DMS53 treated with DMSO at 0.1 percent for 48 hours (cell line): Measurements from ENCODE around the gene HSPH1.
"Not testable (repeated sequence)": the region's sequence is repeated elsewhere in the genome, so short reads cannot be mapped to it uniquely, and the experiment has no call there.

Experiments
- DNase-seq: peaks from one replicate; lab custom pipeline; 2025; ENCODE audit not compliant: unreplicated experiment; lab: John Stamatoyannopoulos, UW

The HSPH1 gene

DNA sequence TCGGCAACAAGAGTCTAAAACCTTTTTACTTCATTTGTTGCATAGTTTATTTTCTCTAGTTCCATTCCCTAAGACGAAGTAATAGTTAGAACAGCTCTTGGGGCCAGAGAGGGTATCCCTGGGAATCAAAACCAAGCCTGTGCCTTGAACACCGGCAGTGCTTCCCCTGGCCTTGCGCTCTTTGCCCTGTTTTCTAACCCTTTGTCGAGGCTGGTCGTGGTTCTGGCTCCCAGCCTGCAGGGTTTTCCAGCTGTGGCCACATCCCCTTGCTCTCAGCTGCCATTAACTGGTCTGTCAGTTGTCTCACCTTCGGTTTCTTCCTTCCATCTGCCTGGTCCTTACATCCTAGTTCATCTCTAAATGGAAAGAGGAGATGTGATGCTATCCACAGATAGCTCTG is 61.0 kb downstream of the HSPH1 start:
- no peak for DNase-seq

DNA sequence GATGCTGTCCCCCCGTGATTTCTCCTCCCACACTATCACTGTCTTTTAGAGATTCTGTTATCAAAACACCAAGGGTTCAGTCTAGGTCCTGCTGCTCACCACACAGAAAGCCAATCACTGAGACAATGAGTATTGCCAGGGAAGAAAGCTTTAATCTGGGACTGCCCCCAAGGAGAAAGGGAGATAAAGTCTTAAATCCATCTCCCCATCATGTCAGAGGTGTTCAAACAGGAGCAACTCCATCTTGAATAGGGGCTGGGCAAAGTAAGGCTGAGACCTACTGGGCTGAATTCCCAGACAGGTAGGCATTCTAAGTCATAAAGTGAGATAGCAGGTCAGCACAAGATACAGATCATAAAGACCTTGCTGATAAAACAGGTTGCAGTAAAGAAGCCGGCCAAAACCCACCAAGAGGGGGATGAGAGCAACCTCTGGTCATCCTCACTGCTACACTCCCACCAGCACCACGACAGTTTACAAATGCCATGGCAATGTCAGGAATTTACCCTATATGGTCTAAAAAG is 63.7 kb downstream of the HSPH1 start:
- DNase-seq, result not testable (repeated sequence)

DNA sequence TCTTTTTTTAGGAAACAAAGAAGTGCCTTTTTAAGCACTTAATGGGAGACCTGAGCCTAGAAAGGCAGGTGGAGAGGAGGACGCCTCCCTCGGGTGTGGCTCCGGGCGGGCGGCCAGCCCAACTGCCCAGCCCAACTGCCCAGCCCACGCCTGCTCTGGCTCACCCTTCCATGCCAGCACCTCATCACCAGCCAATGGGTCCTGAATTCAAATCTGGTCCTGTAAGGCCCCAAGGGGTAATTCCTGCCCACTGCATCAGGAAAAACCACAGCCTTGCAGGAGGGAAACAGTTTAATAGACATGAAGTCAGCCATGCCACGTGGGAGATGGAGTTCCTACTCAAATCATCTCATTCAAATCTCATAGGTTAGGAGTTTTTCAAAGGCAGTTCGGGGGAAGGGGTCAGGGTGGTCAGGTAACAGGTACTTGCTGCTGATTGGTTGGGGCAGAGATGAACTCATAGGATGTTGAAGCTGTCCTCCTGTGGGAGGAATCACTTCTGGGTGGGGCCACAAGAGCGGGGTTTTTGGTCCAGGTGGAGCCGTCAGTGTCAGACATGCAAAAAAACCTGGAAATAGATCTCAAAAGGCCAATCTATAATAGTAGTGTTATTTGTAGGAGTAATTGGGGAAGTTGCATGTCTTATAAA is 64.9 kb downstream of the HSPH1 start:
- no peak for DNase-seq

DNA sequence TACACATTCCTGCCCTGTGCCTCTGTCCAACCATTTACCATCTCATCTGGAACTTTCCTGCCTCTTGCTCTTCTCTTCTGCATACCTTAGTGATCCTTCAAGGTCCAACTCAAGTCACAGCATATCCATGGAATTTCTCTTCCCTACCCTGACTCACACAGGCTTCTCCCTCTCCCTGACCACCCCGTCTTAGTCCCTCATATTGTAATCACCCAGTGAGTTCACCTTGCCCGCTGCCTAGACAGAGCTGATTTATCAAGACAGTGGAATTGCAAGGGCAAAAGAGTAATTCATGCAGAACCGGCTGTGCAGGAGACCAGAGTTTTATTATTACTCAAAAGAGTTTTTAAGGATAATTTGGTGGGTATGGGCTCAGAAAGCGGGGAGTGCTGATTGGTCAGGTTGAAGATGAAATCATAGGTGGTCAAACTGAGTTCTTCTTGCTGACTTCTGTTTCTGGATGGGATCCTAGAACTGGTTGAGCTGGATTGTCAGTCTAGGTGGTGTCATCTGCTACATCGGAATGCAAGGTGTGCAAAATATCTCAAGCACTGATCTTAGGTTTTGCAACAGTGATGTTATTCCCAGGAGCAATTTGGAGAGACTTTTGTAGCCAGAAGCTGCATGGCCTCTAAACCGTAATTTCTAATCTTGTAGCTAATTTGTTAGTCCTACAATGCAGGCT is 67.2 kb downstream of the HSPH1 start:
- no peak for DNase-seq

DNA sequence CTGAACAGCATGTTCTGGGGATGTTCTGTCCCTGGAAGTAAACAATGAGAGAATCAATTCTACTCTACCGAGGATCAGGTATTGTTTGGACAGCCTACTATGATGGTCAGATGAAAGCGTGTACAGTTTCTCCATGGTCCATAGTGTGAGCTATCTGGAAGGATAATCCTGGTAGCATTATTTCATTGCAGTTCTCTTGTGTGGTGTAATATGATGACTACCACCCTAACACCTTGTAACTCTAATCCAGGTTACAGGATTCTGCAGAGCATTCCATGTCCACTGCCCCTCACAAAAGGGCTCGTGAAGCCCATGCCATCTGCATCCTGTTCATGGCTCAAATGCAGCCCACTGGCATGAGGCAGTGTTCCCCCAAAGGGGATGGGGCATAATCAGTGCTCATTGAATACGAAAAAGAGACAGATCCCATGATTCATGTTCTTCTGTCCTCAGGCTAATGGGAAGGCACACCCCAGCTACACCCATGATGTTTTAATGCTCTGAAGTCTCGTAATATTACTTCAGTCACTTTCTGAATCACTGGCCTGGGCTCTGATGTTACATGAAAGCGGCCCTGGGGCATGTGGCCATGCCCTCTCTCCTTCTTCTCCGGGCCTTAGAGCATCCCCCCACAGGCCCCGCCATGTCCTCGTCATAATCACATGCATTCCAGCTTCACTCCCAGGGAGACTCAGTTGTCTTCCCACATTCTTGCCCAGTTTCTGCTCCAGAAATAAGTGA is 68.4 kb downstream of the HSPH1 start:
- no peak for DNase-seq

DNA sequence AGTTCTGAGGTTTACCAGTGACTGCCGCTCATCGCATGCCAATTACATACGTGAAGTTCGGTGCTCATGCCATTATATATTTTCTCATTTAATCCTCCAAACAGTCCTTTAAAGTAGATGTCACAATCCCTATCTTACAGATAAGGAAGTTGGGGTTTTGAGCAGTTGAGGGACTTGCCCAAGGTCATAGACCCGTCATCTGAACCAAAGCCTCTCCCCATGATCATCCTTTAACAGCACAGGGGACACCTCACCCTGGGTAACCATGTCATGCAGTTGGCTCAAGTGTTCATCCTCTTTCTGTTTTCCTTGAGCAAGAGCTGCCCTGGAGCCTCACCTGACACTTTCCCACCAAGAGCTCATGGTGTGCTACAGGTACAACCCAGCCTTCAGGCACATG is 69.1 kb downstream of the HSPH1 start:
- no peak for DNase-seq

DNA sequence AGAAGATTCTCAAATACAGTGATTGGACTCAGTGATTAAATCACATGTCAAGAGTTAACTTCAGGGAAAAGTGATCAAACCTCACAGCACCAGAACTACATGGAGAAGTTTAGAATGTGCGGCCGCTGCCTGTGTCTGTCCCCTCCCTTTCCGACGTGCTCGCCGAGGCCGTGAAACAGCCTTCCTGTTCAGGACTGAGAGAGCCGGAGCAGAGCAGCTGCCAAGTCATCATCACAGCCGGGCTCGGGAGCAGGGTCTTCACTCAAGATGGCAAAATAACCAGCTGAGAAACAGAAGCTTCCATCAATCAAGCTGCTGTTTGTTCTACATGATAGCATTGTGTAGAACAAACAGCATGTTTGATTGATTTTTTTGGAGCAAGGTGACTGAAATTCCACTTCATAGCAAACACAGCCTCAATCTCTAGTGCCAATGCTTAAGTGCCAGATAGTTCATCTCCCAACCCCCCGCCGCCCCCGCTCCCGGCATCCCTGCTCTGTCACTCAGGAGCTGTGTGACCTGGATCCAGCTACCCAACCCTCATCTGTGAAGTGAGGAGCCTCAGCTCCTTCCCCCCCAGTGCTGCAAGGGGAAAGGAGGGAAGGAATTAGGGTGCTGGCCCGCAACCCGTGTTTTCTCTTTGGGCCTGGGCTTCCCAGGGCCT is 70.6 kb downstream of the HSPH1 start:
- DNase-seq, result no peak

DNA sequence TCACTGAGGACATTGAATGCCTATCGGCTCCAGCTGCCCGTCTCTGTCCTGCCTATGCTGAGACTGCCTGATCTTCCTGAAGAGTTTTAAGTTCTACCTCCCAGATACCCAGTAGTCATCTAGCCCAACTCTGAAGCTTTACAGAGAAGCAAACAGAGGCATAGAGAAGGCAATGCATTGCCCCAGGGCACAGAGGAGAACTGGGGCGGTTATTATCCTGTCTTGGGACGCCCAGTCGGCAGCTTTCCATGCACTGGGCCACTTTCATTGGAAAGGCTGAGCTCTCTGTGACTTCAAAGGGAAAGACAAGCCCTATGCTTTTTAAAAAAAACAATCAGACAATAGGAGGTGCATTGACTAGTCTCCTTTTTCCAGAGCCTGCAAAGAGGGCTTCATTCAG is 71.6 kb downstream of the HSPH1 start:
- DNase-seq, result no peak

DNA sequence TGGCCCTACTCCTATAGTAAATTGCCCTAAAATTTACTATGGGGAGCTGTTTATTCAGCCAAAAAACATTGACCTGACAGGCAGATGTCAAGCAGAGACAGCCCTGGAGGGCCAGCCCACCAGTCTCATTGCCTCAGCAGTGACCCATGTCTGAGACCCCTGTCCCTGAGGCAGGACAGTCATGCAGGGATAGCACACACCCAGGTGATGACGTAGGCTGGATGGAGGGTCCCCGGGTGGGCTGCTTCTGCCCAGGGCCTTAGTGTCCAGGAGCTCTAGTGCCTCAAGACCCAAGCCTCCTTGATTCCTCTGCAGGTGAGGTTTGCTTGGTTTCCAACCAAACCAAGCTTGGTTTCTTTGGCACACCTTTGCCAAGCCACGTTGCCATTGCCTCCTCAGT is 72.1 kb downstream of the HSPH1 start:
- no peak for DNase-seq

DNA sequence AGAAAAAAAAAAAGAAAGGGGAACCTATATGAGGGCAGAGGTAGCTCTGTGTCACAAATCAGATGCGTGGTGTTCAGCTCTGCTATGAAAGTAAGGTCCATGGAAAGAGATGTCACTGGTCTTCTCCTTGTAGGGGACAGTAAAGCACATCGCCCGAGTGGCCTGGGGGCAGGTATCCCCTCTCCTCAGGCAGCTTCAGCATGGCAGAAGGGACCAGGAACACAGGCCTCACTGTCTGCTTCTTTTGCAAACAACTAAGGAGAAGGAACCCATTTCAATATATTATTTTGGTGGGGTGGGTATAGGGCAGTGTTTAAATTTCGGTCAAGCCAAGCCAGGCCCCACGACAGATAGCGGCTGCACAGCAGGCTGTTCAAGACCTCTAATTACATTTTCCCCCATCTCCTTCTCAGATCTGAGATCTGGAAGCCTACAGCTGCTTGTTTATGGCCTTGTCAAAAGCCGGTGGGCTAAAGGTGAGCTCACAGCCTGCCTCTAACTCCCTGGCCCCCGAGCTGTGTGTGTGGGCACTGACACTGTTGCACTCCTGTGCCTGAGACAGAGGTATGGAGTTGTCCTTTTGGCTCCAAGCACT is 72.8 kb downstream of the HSPH1 start:
- no peak for DNase-seq
